Astrocyte of the spinal cord (primary cell): ENCODE results near the gene ULK4.
A peak's percentile ranks its signal among the peaks of the same experiment; 100 is the strongest.

Experiments
- DNase-seq: peaks from one replicate; pipeline ENCODE4 v3.0.0; 2011; ENCODE audit warnings: low read depth, low spot score
- H3K4me3 ChIP-seq: 2 replicates; pipeline ENCODE4 v1.5.1; 2011; ENCODE audit warnings: low read depth, mild to moderate bottlenecking, low read length, moderate library complexity
- CTCF ChIP-seq: IDR thresholded peaks from 2 replicates; pipeline ENCODE4 v1.5.1; 2012; ENCODE audit warnings: low read depth, mild to moderate bottlenecking, low read length, inconsistent platforms
- in situ Hi-C: cut with HindIII; loops from 2 replicates; pipeline ENCODE4 v1.10.0; 2017; ENCODE audit warnings: low sequenced_read_pairs

ULK4 gene

GRCh38 chr3:41202075-41202833 lies 759.6 kb downstream of the ULK4 start:
- in situ Hi-C loops: no loop called here
- DNase-seq: peak; percentile 16
- peak overlapping the region; percentile 97 for H3K4me3 ChIP-seq
- no peak for TF ChIP-seq CTCF

- no peak for TF ChIP-seq CTCF
- in situ Hi-C loops: no loop called here
- DNase-seq: peak; percentile 70
These were observed 761.3 kb downstream of the ULK4 start for GRCh38 chr3:41200669-41201021.

GRCh38 chr3:41199866-41200668 lies 761.8 kb downstream of the ULK4 start:
- no peak for TF ChIP-seq CTCF
- in situ Hi-C loops: no loop called here
- peak; percentile 52 for DNase-seq
- H3K4me3 ChIP-seq: peak overlapping the region; percentile 97

More at GRCh38 chr3:41200669-41201021, 761.3 kb downstream of the ULK4 start:
- peak overlapping the region; percentile 97 for H3K4me3 ChIP-seq

GRCh38 chr3:41198950-41199865 lies 762.7 kb downstream of the ULK4 start, which contains the start of gene CTNNB1:
Gene CTNNB1 (plus strand): TSS chr3:41199505. CDS start chr3:41224069, 24,564 bp downstream.
- peak; percentile 98 for DNase-seq
- TF ChIP-seq CTCF: no peak
- peak within 1 kb of the TSS; percentile 97 for H3K4me3 ChIP-seq
- in situ Hi-C loops: no loop called here

GRCh38 chr3:41198526-41198925 lies 763.4 kb downstream of the ULK4 start:
- in situ Hi-C loops: no loop called here
- no peak for TF ChIP-seq CTCF
- DNase-seq: peak; percentile 45
- peak overlapping the region; percentile 97 for H3K4me3 ChIP-seq

- H3K4me3 ChIP-seq: no peak overlapping the region
- TF ChIP-seq CTCF: no peak
- no peak for DNase-seq
- in situ Hi-C loops: no loop called here
These were observed 763.9 kb downstream of the ULK4 start for GRCh38 chr3:41198046-41198445.
